HG03558 (cell line): Measurements from ENCODE around the gene PTGES3L.

Experiments used
- ATAC-seq: cut with Tn5 transposase; IDR thresholded peaks from one replicate; pipeline ENCODE4 v1.9.1; 2021; ENCODE audit warnings: moderate number of reproducible peaks; ENCODE audit not compliant: unreplicated experiment; ENCODE audit errors: extremely low read depth

The PTGES3L gene

GRCh38 chr17:42979511-42980273 is at the start of gene PTGES3L:
PTGES3L (minus strand) TSS chr17:42980080; CDS start chr17:42980053, 27 bp downstream.
- ATAC-seq: no peak

DNA sequence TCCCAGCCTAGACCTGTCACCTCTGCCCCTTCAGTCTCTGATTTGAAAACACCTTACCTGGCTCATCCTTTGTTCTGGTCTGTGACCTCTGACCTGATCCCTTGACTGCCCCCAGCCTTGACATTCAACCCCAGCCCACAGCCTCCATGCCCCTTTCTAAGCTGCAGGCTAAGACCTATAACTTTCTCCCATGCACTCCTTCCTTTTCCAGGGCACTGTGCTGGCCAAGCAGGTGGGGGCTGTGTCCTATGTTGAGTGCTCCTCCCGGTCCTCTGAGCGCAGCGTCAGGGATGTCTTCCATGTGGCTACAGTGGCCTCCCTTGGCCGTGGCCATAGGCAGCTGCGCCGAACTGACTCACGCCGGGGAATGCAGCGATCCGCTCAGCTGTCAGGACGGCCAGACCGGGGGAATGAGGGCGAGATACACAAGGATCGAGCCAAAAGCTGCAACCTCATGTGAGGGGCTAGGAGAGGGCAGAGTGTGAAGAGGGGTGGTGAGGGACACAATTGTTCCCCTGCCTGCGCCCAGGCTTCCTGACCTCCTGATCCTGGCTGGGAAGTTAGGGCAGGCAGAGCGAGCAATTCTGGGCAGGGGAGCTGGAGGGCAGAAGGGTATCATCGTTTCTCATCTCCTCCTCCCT is 48.5 kb upstream of the PTGES3L start:
- no peak for ATAC-seq

DNA sequence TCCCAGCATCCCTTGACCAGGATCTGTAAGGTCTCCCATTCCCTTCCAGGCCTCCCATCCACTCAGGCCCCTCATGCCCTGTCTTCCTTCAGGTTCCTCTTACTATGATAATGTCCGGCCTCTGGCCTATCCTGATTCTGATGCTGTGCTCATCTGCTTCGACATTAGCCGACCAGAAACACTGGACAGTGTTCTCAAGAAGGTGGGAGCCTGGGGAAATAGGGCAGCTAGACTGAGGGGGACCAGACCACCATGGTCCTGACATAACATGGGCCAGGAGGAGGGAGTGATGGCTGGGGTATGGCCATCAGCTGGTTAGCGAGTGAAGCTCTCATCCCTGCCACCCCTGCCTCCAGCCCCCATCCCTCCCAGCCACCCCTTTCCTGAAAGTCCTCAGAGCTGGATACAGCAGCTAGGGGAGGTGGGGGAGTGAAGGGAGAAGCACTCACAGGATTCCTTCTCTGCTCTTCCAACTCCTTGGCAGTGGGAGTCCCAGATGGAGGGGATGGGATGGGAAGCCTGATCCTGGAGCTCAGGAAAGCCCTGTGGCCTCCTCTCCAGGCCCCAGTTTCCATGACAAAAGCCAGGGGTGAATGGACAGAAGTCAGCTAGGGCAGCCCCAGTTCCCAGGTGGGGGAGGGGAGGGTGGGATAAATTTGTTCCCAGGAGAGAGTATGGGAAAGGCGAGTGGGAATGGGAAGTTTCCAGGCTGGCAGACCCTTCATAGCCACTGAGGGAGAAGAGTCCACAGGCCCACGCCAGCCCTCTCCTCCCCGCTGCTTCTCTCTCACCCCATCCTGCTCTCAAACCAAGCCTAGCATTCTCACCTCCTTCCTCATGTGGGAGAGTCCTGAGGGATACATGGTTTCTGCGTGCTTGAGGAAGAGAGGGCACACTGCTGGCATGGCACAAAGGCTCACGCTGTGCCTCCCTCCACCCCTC is 47.5 kb upstream of the PTGES3L start:
- no peak for ATAC-seq

DNA sequence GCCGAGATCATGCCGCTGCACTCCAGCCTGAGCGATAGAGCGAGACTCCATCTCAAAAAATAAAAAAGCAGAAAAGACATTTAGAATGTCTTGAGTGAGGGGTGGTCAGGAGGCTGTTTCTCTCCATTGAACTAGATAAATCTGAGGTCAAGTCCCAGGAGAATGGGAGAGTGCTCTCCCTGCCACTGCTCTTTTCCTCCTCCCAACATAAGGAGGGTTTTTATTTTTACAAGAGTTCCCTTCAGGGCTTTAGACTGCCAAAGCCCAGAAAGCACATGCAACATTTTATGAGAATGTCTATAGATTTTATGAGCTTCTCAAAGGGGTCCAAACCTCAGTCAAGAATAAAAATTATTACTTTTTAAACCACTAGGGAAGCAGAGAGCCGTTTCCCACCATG is 46.7 kb upstream of the PTGES3L start:
- ATAC-seq: no peak

DNA sequence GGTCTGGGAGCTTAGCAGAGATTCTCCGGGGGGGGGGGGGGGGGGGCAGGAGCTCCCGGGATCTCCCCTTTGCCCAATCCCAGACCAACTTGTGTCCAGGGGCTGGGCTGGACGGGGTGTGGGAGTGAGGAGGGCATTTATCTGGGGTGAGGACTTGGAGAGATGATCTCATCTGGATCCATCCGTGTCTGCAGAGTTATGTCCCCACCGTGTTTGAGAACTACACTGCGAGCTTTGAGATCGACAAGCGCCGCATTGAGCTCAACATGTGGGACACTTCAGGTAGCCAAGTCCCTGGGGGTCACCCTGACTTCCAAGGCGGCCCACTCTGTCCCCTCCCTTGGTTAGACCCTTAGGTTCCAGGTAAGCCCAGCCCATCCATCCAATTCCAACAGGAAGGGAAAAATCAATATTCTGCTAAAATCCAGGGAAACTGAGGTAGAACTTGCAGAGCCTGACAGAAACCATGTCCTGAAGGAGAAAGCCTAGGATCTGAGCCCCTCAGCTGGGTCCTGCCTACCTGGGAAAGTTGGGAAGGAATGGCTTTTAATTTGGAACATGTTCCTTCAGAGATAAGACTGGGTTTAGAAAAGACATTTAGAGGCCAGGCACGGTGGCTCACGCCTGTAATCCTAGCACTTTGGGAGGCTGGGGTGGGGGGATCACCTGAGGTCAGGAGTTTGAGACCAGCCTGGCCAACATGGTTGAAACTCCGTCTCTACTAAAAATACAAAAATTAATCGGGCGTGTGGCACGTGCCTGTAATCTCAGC is 46.1 kb upstream of the PTGES3L start:
- no peak for ATAC-seq

GRCh38 chr17:43025290-43025657 is 45.4 kb upstream of the PTGES3L start:
- no peak for ATAC-seq

GRCh38 chr17:43024407-43025289 is 44.8 kb upstream of the PTGES3L start, which contains the start of gene RND2:
RND2 (plus strand) TSS chr17:43025231; CDS start chr17:43025348, 117 bp downstream.
- ATAC-seq: no peak

GRCh38 chr17:43021741-43022512 is 42.0 kb upstream of the PTGES3L start, which contains the start of gene VAT1:
VAT1 (minus strand) TSS chr17:43022385; CDS start chr17:43022322, 63 bp downstream.
- ATAC-seq: no peak

GRCh38 chr17:43020789-43021740 is 41.2 kb upstream of the PTGES3L start:
- no peak for ATAC-seq

DNA sequence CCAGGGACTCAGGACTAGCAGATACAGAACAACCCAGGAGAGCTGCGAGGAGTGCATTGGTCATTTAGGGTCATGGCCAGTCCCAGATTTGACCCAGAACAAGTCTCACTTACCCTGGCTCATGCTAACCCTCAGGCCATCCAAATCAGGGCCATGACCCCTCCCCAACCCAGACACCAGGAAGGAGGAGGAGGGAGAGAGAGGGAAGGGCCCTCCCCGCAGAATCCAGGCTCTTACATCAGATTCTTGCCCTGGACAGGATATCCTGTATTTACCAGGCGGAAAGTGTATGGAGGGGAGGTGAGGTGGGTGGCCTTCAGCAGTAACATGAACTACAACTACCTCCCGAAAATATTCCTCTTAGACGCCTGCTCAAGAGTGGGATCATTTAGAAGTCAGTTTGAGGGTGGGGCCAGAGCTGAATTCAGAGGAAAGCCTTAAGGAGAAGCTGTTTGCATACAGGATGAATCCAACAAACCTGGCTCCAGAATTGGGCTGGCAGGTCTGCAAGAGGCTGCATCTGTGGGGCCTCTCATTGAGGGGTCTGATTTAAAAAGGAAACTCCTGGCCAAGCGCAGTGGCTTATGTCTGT is 40.2 kb upstream of the PTGES3L start:
- ATAC-seq: no peak

DNA sequence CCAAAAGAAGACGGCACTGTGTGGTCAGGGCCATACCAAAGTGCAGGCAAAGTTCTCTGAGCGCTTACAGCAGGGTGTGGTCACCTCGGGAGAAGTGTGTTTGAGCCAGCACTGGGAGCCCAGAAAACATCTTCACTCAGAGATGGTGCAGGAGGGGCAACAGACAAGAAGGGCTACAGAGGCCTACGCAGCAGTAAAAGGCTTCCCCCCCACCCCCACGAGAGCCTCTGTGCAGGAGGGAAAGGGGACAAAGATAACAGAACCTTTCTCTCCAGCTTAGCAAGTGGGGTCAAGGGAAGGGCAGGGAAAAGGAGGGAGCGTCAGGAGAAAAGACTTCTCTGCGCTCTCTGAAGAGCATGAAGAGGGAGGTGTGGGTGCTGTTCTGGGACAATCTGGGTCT is 39.5 kb upstream of the PTGES3L start:
- ATAC-seq: no peak

GRCh38 chr17:43018932-43019331 is 39.1 kb upstream of the PTGES3L start:
- ATAC-seq: no peak

DNA sequence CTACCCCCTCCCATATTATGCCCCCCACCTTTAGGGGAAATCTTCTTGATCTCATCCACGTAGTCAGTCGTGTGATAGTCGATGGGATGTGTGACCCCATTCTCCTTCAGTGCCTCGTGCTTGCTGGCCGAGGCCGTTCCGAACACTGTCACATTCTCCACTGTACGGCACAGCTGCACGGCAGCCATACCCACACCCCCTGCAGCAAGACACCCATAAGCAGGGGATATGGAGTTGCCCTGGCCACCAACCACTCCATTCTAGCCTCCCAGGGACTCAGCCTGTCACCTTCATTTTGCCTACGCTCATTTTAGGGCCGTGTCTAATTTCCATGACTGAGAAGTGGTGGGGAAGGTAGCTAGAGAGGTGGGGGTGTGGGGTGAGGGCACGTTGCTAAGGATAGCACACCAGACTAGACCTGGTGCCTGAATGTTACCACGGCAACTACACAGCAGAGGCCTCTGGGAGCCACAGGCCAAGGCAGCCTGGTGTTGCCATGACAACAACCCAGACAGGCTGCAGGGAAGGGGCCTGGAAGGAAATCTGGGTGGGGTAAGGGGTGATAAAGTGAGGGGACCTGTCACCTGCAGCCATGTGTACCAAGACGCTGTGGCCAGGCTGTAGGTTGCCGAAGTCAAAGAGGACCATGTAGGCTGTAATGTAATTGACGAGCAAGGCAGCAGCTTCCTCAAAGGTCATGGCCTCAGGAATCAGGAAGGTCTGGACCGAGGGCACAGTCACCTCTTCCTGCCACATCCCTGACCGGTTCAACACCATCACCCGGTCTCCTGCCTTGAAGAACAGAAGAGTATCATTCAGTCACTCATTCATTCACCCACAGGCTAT is 38.4 kb upstream of the PTGES3L start:
- no peak for ATAC-seq

- ATAC-seq: no peak
These were observed 36.3 kb upstream of the PTGES3L start for GRCh38 chr17:43016216-43016615.

- no peak for ATAC-seq
These were observed 35.7 kb upstream of the PTGES3L start for GRCh38 chr17:43015579-43015978.
